ENCODE measurements around the gene ADAMTS17.
"Not testable (repeated sequence)": the region's sequence is repeated elsewhere in the genome, so short reads cannot be mapped to it uniquely, and the experiment has no call there.

The ADAMTS17 gene

DNA sequence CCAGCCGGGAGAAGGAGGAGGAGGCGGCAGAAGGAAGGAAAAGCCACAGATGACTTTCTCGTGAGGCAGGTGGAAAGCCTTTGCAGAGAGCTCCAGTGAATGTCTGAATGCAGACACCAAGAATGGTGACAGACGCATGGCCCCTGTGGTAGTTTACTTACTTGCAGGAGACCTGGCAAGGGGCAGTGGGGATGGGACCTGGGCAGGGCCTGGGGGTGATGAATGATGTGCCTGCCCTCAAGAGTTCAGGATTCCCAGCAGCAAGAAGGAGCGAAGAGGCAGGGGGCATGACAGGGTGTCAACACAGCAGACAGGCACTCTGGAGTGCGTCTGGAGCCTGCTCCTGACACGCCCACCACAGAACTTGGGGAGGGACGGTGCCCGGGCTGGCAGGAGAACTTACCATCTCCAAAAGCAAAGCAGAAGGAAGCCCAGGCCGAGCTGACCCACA lies 348.1 kb downstream of the ADAMTS17 start:
- DNase-seq (ENCODE audit: low spot score) = no peak

GRCh38 chr15:99993262-99993661 lies 348.5 kb downstream of the ADAMTS17 start:
- DNase-seq (ENCODE audit: low spot score) = no peak

- DNase-seq (ENCODE audit: low spot score) = no peak
These were observed 349.1 kb downstream of the ADAMTS17 start for GRCh38 chr15:99992611-99993231.

- DNase-seq (ENCODE audit: low spot score) = no peak
These were observed 352.7 kb downstream of the ADAMTS17 start for GRCh38 chr15:99989095-99989494.

DNA sequence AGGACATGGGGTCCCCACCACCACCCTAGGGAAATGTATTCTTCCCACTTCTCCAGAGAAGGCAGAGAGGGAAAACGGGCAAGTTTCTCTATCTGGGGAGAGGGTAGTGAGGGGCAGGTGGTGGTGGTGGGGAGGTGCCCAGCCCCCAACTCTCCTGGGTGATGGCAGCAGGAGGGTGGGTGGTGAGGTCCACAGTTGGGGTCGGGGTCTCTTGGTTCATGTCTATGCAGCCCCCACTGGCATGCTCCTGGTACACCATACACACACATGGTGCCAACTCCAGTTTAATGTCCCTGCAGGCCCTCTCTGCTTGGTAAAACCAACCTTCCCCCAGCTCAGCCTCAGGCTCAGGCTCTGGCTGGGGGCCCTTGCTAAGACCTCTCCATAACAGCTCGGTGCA lies 354.1 kb downstream of the ADAMTS17 start:
- no peak for DNase-seq (ENCODE audit: low spot score)

- no peak for DNase-seq (ENCODE audit: low spot score)
These were observed 354.7 kb downstream of the ADAMTS17 start for GRCh38 chr15:99987119-99987506.

DNA sequence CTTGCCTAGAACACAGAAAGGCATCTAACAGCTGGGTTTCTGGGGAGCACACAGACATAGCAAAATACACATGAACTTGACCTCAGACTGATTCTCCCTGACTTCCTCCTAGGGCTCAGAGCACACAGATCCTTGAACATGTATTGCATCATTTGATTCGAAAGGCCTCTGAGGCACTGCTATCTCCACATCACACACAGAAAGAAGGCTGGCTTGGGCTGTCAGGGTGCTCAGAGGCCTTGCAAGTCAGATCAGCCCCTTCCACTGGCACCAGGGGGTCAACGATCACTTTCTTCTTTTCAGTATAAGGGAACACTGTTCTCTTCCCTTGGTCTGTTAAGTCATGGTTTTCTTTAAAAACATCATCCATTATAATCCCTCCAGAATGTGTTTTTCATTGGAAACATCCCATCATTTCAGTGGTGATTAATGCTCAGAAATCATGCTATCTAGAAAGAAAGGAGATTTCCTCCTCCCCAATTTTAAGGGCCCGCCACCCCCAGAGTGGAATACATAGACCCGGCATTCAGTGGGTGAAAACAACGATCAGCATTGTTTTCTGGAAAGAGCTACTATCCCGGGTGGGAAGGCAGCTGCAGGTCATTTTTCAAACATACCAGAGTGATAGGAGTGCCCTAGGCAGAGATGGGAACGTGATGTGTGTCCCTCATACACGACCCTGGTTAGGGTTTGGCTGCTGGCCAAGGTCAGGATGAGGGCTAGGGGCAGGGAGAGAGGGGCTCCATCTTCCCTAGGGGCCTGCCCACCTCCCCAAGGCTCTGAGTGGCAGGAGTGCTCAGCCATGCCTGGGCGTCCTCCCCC lies 355.3 kb downstream of the ADAMTS17 start:
- DNase-seq (ENCODE audit: low spot score) = no peak

- DNase-seq (ENCODE audit: low spot score) = no peak
These were observed 355.9 kb downstream of the ADAMTS17 start for GRCh38 chr15:99985878-99986277.

- DNase-seq (ENCODE audit: low spot score) = no peak
These were observed 357.1 kb downstream of the ADAMTS17 start for GRCh38 chr15:99984491-99985243.

GRCh38 chr15:99983886-99984286 lies 357.9 kb downstream of the ADAMTS17 start:
- no peak for DNase-seq (ENCODE audit: low spot score)

GRCh38 chr15:99983171-99983885 lies 358.4 kb downstream of the ADAMTS17 start:
- DNase-seq (ENCODE audit: low spot score) = no peak

DNA sequence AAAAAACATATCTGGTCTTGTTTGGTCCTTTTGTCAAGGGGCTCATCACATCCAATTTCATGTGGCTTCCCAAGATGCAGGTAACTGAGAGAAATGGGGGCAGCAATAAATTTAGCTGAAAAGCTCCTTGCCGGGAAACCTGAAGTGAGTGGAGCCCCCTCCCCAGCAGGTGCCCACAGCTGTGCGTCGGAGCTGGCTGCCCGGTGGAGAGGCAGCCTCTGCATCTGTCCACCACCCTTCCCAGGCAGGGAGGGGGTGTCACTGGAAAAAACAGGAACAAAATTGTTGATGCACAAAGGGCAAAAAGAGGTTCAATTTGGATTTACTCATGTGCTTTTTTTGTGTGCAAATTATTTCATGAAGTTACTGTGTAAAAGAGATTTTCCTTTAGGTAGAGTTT lies 359.1 kb downstream of the ADAMTS17 start:
- no peak for DNase-seq (ENCODE audit: low spot score)

- no peak for DNase-seq (ENCODE audit: low spot score)
These were observed 359.7 kb downstream of the ADAMTS17 start for GRCh38 chr15:99981839-99982658.

GRCh38 chr15:99981191-99981647 lies 360.6 kb downstream of the ADAMTS17 start:
- no peak for DNase-seq (ENCODE audit: low spot score)

GRCh38 chr15:99980752-99981151 lies 361.0 kb downstream of the ADAMTS17 start:
- DNase-seq (ENCODE audit: low spot score) = no peak

- DNase-seq (ENCODE audit: low spot score) = not testable (repeated sequence)
These were observed 361.9 kb downstream of the ADAMTS17 start for GRCh38 chr15:99979886-99980285.

DNA sequence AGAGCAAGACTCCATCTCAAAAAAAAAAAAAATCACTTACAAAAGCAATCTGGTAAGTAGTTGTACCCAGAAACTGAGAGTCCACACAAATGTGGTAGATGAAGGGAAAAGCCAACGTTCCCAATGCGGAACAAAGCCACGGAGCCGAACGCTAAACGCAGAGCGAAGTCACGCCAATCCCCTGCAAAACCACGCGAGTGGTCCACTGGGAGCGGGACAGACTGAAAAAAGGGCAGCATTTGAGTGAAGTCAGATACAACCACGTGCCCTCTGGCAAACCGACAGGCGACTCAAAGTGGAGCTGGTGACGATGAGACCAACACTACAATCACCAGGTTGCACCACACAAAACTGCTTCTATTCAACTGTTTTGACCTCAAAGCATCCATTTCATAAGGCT lies 362.4 kb downstream of the ADAMTS17 start:
- DNase-seq (ENCODE audit: low spot score) = no peak

DNA sequence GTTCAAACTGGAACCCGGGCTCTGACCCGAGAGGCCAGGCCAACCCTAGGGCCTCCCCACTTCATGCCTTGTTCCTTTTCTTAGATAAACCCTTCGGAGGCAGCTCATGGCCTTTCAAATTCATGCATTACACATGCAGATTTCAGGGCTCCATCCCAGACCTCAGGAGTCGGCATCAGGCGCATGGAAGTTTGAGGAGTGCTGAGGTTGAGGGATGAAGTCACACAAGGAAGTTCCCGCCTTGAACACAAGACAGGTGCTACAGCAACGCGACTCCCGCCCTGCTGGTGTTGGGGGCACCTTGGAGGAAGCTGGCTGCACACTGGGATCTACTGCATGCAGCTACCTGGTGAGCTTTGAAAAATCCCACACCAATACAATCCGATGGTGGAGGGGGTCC lies 363.3 kb downstream of the ADAMTS17 start:
- no peak for DNase-seq (ENCODE audit: low spot score)

- no peak for DNase-seq (ENCODE audit: low spot score)
These were observed 363.8 kb downstream of the ADAMTS17 start for GRCh38 chr15:99977929-99978328.

GRCh38 chr15:99976811-99977271 lies 364.9 kb downstream of the ADAMTS17 start:
- no peak for DNase-seq (ENCODE audit: low spot score)

DNA sequence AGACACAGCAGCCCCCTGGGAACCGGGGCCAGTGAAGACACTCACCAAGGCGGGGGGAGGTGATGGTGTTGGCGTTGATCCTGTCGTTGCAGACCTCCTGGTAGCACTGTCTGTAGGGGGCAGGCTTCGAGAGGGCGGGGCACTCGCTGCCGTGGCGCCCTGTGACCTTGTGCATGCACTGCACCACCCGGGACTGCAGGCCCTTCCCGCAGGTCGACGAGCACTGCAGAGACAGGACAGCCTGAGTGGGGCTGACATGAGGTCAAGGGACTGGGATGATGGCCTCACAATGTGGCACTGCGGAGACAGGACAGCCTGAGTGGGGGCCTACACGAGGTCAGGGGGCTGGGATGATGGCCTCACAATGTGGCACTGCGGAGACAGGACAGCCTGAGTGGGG lies 365.8 kb downstream of the ADAMTS17 start:
- DNase-seq (ENCODE audit: low spot score) = no peak

Data from germinal center (tissue), 1 donor.